CD4-positive, alpha-beta T cell (primary cell): ENCODE results near the gene RPN2. TPM values are rescaled to one million over a fixed set of nuclear protein-coding genes. Genes with fewer than 3 reads are reported as not detected.

Experiments
- ATAC-seq: fragments of 200-7000 bp; cut with Tn5 transposase; one replicate; pipeline ENCODE4 v1.10.0; 2022; ENCODE audit warnings: mild to moderate bottlenecking; ENCODE audit not compliant: poor library complexity
- CTCF ChIA-PET: fragments of 350-600 bp; sonication (Branson Sonifier 250); formaldehyde crosslinking; loops from one replicate; lab custom pipeline; 2021; ENCODE audit warnings: antibody characterized with exemption, inconsistent platforms; lab: Charles Lee
- POLR2A ChIA-PET: fragments of 350-600 bp; sonication (Branson Sonifier 250); formaldehyde crosslinking; loops from one replicate; lab custom pipeline; 2021; ENCODE audit warnings: antibody characterized with exemption, inconsistent platforms; lab: Charles Lee
- DNase-seq, 14 experiments: peaks; one replicate each; pipeline ENCODE4 v3.0.0-alpha.2; 2013 to 2020; ENCODE audit warnings: mixed read lengths in 2 of 14
- H3K27ac ChIP-seq, 2 donors: one replicate each; pipeline versions ENCODE4 v1.5.1 to v1.7.0; 2013; ENCODE audit warnings: low read length in 2 of 2, low read depth in 1 of 2, mild to moderate bottlenecking in 1 of 2
- H3K27me3 ChIP-seq, 2 experiments: 1 replicate in 1 of 2; 2 replicates in 1 of 2; pipeline versions ENCODE4 v1.6.1 to v1.7.0; 2013; ENCODE audit warnings: low read length in 2 of 2, control low read depth in 1 of 2, mild to moderate bottlenecking in 1 of 2, moderate library complexity in 1 of 2; ENCODE audit not compliant: insufficient read depth in 2 of 2, control insufficient read depth in 1 of 2
- H3K36me3 ChIP-seq: one replicate; pipeline ENCODE4 v1.6.1; 2013; ENCODE audit warnings: low read length, control low read depth; ENCODE audit not compliant: insufficient read depth
- H3K4me1 ChIP-seq: one replicate; pipeline ENCODE4 v1.6.1; 2013; ENCODE audit warnings: low read length, control low read depth; ENCODE audit not compliant: insufficient read depth
- H3K4me3 ChIP-seq: one replicate; pipeline ENCODE4 v1.5.1; 2013; ENCODE audit warnings: mild to moderate bottlenecking, low read length, moderate library complexity
- H3K9me3 ChIP-seq, 2 experiments: 1 replicate in 1 of 2; 2 replicates in 1 of 2; pipeline versions ENCODE4 v1.6.1 to v1.7.0; 2013; ENCODE audit warnings: low read length in 2 of 2, mild to moderate bottlenecking in 2 of 2, control low read depth in 1 of 2, moderate library complexity in 1 of 2; ENCODE audit not compliant: control insufficient read depth in 1 of 2, insufficient read depth in 1 of 2
- H3K27ac Mint-ChIP-seq: one replicate; pipeline ENCODE4 v1.8.0; 2020; ENCODE audit warnings: mixed read lengths
- H3K27me3 Mint-ChIP-seq: one replicate; pipeline ENCODE4 v1.8.0; 2021; ENCODE audit warnings: mixed read lengths
- H3K36me3 Mint-ChIP-seq: one replicate; pipeline ENCODE4 v1.8.0; 2021; ENCODE audit warnings: low read depth, mixed read lengths
- H3K4me1 Mint-ChIP-seq: one replicate; pipeline ENCODE4 v1.8.0; 2021; ENCODE audit warnings: low read depth, mixed read lengths
- H3K4me3 Mint-ChIP-seq: one replicate; pipeline ENCODE4 v1.8.0; 2020; ENCODE audit warnings: mild to moderate bottlenecking, mixed read lengths
- H3K9me3 Mint-ChIP-seq: one replicate; pipeline ENCODE4 v1.8.0; 2020; ENCODE audit warnings: mixed read lengths
- intact Hi-C, 2 experiments: fragments of 100-400 bp; cut with DNase I in 1 of 2; cut with micrococcal nuclease in 1 of 2; formaldehyde crosslinking; loops; one replicate each; pipeline versions ENCODE4 v1.15.1 to v1.9.0; 2023 to 2025; cut with DNase I, micrococcal nuclease
- total RNA-seq, 174 experiments: library from RNA in 2 of 174; stranded (reverse) in 2 of 174; gene quantifications; one replicate each; pipeline ENCODE4 v1.2.3 and lab custom pipeline; 2021 to 2026
- TF ChIP-seq, protein P1 (sequence below): fragments of 200-600 bp; IDR thresholded peaks from one replicate; pipeline ENCODE4 v1.8.0; 2022; ENCODE audit warnings: antibody characterized with exemption, mild to moderate bottlenecking

RPN2 gene
- total RNA-seq, 2 experiments from 2014 or later = 62.8 to 65.8 TPM

DNA sequence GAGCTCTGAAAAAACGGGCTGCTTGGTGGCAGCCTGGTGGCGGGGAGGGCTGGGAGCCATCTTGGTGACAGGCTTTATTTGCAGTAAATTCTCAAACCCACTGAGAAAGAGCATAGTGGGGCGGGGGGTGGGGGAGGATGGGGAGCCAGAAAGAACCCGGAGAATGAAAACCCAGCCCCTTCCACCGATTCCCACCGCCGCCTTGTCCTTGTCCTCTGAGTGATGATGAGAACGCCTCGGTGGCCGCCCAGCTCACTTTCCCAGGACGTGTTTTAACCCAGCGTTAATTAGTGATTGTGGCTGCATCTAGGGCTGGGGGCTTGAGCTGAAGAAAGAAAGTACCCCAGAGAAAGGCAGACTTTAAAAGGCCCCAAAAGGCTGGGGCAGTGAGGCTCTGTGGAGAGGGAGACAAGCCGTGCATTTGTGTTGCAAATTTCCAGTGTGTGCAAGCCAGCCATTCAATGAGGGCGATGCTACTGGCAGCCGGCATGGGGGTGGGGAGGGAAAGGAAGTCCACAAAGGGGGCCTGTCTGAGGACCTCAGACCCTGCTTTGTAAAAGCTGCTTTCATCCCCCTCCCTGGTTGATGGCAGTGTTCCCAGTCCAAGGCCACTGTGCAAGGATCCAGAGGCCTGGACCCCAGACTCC is 88.7 kb downstream of the RPN2 start:
- no peaks in the 10 kb centered on the region for H3K9me3 Mint-ChIP-seq
- Histone ChIP-seq H3K4me3 (no peak overlapping the region), H3K27ac (no peak overlapping the region), H3K36me3 (no peaks in the 10 kb centered on the region), H3K27me3 (no peaks in the 10 kb centered on the region), H3K9me3 (no peaks in the 10 kb centered on the region), H3K4me1 (peaks cover 3% of the 10 kb centered on the region)
- intact Hi-C loops = no loop called here
- no peak overlapping the region for H3K4me3 Mint-ChIP-seq
- ATAC-seq (no peak), DNase-seq (no peak)
- H3K4me1 Mint-ChIP-seq = no peaks in the 10 kb centered on the region
- no peaks in the 10 kb centered on the region for H3K36me3 Mint-ChIP-seq
- no peak overlapping the region for H3K27ac Mint-ChIP-seq
- CTCF ChIA-PET = interaction anchor here (4.0 kb wide), 1 partner anchor 117 kb away, joined by 14 read pairs; no protein-coding TSS in a partner anchor
- no peaks in the 10 kb centered on the region for H3K27me3 Mint-ChIP-seq
- TF ChIP-seq, protein P1, sequence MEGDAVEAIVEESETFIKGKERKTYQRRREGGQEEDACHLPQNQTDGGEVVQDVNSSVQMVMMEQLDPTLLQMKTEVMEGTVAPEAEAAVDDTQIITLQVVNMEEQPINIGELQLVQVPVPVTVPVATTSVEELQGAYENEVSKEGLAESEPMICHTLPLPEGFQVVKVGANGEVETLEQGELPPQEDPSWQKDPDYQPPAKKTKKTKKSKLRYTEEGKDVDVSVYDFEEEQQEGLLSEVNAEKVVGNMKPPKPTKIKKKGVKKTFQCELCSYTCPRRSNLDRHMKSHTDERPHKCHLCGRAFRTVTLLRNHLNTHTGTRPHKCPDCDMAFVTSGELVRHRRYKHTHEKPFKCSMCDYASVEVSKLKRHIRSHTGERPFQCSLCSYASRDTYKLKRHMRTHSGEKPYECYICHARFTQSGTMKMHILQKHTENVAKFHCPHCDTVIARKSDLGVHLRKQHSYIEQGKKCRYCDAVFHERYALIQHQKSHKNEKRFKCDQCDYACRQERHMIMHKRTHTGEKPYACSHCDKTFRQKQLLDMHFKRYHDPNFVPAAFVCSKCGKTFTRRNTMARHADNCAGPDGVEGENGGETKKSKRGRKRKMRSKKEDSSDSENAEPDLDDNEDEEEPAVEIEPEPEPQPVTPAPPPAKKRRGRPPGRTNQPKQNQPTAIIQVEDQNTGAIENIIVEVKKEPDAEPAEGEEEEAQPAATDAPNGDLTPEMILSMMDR = no peak
- POLR2A ChIA-PET = no interaction called here

- no peak overlapping the region for H3K27ac ChIP-seq
- ATAC-seq (no peak), DNase-seq (peak in 2 of 14 experiments; percentile 67 to 77)
- Mint-ChIP-seq H3K4me3 (no peak overlapping the region), H3K9me3 (no peaks in the 10 kb centered on the region), H3K27ac (no peak overlapping the region), H3K4me1 (no peaks in the 10 kb centered on the region), H3K36me3 (no peaks in the 10 kb centered on the region), H3K27me3 (no peaks in the 10 kb centered on the region)
- intact Hi-C loops = no loop called here
- H3K36me3 ChIP-seq = no peaks in the 10 kb centered on the region
- peaks cover 3% of the 10 kb centered on the region for H3K4me1 ChIP-seq
- no peaks in the 10 kb centered on the region for H3K9me3 ChIP-seq
- no peak overlapping the region for H3K4me3 ChIP-seq
- no peaks in the 10 kb centered on the region for H3K27me3 ChIP-seq
- POLR2A ChIA-PET = no interaction called here
- TF ChIP-seq, protein P1 = no peak
- CTCF ChIA-PET = interaction anchor here (0.7 to 4.0 kb wide), 2 partner anchors 114 to 291 kb away, joined by 3 to 14 read pairs; no protein-coding TSS in a partner anchor
Measured at GRCh38 chr20:37270576-37271420, 91.7 kb downstream of the RPN2 start.

DNA sequence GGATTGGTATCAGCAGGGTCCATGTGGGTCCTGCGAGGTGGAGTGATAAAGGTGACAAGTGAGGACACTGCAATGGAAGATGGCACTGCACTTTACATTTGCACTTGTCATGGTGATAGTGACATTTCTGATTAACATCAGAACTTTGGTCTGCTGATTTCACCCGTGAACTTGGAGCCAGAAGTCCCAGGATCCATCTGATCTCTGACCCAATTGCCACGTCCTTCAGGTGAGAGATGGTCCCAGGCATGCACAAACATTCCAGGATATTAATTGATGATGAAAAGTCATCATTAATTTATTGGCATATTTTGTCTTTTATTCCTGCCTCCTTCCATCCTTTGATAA is 92.3 kb downstream of the RPN2 start:
- Histone ChIP-seq H3K27me3 (no peaks in the 10 kb centered on the region), H3K4me3 (no peak overlapping the region), H3K36me3 (no peaks in the 10 kb centered on the region), H3K27ac (no peak overlapping the region), H3K9me3 (no peaks in the 10 kb centered on the region), H3K4me1 (peaks cover 3% of the 10 kb centered on the region)
- ATAC-seq (no peak), DNase-seq (no peak)
- Mint-ChIP-seq H3K27me3 (no peaks in the 10 kb centered on the region), H3K9me3 (no peaks in the 10 kb centered on the region), H3K36me3 (no peaks in the 10 kb centered on the region), H3K4me3 (no peak overlapping the region), H3K4me1 (peaks cover under 1% of the 10 kb centered on the region), H3K27ac (no peak overlapping the region)
- ChIA-PET CTCF (interaction anchor here (4.0 kb wide), 1 partner anchor 114 kb away, joined by 14 read pairs; no protein-coding TSS in a partner anchor), POLR2A (no interaction called here)
- intact Hi-C loops = no loop called here
- TF ChIP-seq, protein P1 = no peak
